ENCODE data around the gene SPPL2B.

- TF ChIP-seq POLR2A (IDR thresholded peaks at IDR 0.05; ENCODE audit: low read depth, low read length) (no peak), POLR2AphosphoS5 (IDR thresholded peaks at IDR 0.05; ENCODE audit: low read depth, low read length) (no peak), TAF1 (IDR thresholded peaks at IDR 0.05; ENCODE audit: low read depth, low read length) (no peak)
Measured at GRCh38 chr19:2282862-2283237, 45.6 kb upstream of the SPPL2B start.

All from GM12891 (cell line).